ENCODE data around the gene FAM171A2. TPM values are rescaled to one million over a fixed set of nuclear protein-coding genes. Genes with fewer than 3 reads are reported as not detected.

FAM171A2 gene
- total RNA-seq, 4 donors from 2014 or later, result 1.0 to 8.1 (median 5.2) TPM

DNA sequence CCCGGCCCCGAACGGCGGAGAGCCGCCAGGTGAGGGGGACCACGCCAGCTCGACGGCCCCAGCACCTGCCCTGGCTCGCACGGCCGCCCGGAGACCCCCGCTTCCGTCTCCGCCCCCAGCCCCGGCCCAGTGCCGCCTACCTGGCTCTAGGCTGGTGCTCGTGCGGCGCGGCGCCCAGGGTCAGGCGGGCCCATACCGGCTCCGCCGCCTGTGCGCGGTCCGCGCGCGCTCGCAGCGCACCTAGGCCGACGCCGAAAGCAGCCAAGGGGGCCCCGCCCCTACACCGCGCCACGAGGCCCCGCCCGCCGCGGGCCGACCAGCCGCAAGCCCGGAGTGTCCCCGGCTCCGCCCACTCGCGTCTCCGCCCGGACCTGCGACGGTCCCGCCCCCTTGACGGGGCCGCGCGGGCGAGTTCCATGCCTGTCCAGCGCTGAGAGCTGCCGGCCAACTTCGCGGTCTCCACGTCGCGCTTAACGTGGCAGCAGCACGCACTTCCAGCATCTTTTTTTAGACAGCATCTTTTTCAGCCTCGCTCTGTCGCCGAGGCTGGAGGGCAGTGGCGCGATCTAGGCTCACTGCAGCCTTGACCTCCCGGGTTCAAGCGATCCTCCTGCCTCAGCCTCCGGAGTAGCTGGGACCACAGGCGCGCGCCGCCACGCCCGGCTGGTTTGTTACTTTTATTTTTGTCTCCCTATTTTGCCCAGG, 38.9 kb downstream of the FAM171A2 start, which contains the start of gene SLC25A39:
Gene SLC25A39, minus strand, starts transcription at position 253 of the 705 bp plus-strand sequence. CDS start 1,261 bp downstream, outside the sequence.
- peak; percentile 87 to 91 for DNase-seq (ENCODE audit: low spot score in 2 of 2)
- Histone ChIP-seq H3K27ac (peak within 1 kb of the TSS; percentile 79 to 97 (median 92)), H3K4me1 (peaks cover 0 to 41% (median 18%) of the 10 kb centered on the region in 4 donors), H3K27me3 (no peaks in the 10 kb centered on the region), H3K36me3 (peaks cover 0 to 30% (median 7%) of the 10 kb centered on the region in 3 donors), H3K9me3 (no peaks in the 10 kb centered on the region), H3K4me3 (peak within 1 kb of the TSS; percentile 84 to 99 (median 95))
- 0% methylated on average over 28 to 44 of the region's 85 CpGs for WGBS, 2 donors
- TF ChIP-seq EP300 (IDR thresholded peaks at IDR 0.05) (peak in 1 of 2 donors; percentile 90), POLR2A (IDR thresholded peaks at IDR 0.05) (peak; percentile 24 to 85)
- TF ChIP-seq, protein P1, sequence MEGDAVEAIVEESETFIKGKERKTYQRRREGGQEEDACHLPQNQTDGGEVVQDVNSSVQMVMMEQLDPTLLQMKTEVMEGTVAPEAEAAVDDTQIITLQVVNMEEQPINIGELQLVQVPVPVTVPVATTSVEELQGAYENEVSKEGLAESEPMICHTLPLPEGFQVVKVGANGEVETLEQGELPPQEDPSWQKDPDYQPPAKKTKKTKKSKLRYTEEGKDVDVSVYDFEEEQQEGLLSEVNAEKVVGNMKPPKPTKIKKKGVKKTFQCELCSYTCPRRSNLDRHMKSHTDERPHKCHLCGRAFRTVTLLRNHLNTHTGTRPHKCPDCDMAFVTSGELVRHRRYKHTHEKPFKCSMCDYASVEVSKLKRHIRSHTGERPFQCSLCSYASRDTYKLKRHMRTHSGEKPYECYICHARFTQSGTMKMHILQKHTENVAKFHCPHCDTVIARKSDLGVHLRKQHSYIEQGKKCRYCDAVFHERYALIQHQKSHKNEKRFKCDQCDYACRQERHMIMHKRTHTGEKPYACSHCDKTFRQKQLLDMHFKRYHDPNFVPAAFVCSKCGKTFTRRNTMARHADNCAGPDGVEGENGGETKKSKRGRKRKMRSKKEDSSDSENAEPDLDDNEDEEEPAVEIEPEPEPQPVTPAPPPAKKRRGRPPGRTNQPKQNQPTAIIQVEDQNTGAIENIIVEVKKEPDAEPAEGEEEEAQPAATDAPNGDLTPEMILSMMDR (IDR thresholded peaks at IDR 0.05), result peak in 2 of 5 experiments; percentile 30 to 61

DNA sequence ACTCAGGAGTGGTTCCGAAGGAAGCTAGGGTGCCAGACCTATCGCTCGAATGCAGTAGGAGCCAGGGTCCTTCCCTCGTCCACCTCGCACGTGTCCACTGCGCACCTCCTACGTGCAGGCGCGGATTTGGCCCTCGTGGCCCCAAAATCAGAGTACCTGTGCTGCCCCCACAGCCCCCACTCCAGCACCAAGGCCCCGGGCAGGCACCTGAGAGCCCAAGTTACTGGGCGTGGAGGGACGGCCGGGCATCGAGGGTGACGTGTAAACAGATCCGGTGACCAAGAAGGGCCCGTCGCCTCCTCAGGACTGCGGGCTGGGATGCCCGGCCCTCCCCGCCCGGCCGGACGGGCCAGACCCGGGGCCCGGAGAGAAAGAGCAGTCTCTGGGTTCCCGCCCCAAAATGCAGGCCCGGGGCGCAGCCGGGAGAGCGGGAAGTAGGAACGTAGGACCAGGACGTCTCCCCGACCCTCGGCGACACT, 39.5 kb downstream of the FAM171A2 start:
- peaks cover 0 to 36% (median 7%) of the 10 kb centered on the region in 3 donors for H3K36me3 ChIP-seq
- peaks cover 0 to 41% (median 18%) of the 10 kb centered on the region in 4 donors for H3K4me1 ChIP-seq
- no peak for TF ChIP-seq EP300 (IDR thresholded peaks at IDR 0.05)
- no peak for TF ChIP-seq POLR2A (IDR thresholded peaks at IDR 0.05)
- TF ChIP-seq, protein P1 (IDR thresholded peaks at IDR 0.05), result no peak
- H3K27me3 ChIP-seq, result no peaks in the 10 kb centered on the region
- no peaks in the 10 kb centered on the region for H3K9me3 ChIP-seq
- H3K4me3 ChIP-seq, result peak overlapping the region; percentile 84 to 99 (median 95)
- H3K27ac ChIP-seq, result peak overlapping the region in 3 of 4 donors; percentile 79 to 93 (median 91)
- WGBS, 2 donors, result 1 to 3% methylated on average over 19 to 38 of the region's 38 CpGs
- DNase-seq (ENCODE audit: low spot score in 2 of 2), result no peak

DNA sequence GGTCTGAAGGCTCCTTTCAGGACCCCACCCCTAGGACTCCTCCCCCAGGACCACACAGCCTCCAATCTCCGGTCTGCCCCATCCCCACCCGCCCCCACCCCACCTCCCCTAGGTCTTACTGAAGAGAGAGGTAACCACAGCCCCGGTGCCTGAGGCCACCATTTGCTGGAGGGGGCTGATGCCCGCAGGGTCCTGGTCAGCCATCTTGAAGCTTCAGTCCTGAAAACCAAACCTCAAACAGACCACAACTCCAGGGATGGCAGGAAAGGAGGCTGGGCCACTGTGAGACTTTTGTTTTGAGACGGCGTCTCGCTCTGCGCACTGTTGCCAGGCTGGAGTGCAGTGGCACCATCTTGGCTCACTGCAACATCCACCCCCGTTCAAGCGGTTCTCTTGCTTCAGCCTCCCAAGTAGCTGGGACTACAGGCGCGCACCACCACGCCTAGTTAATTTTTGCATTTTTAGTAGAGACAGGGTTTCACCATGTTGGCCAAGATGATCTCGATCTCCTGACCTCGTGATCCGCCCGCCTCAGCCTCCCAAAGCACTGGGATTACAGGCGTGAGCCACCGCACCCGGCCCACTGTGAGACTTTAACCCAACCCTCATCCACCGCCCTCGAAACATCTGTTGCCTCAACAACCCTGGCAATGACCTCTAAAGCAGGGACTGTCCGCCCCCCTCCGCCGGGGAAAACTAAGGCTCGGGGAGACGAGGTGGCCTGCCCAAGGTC, 40.1 kb downstream of the FAM171A2 start:
- Histone ChIP-seq H3K4me3 (peak overlapping the region; percentile 84 to 99 (median 95)), H3K4me1 (peaks cover 0 to 41% (median 18%) of the 10 kb centered on the region in 4 donors), H3K27ac (peak overlapping the region in 1 of 4 donors; percentile 91), H3K27me3 (no peaks in the 10 kb centered on the region), H3K9me3 (no peaks in the 10 kb centered on the region), H3K36me3 (peaks cover 0 to 41% (median 7%) of the 10 kb centered on the region in 3 donors)
- 55 to 65% methylated on average over 25 to 26 of the region's 27 CpGs for WGBS, 2 donors
- TF ChIP-seq POLR2A (IDR thresholded peaks at IDR 0.05), result no peak
- no peak for TF ChIP-seq EP300 (IDR thresholded peaks at IDR 0.05)
- TF ChIP-seq, protein P1 (IDR thresholded peaks at IDR 0.05), result no peak
- DNase-seq (ENCODE audit: low spot score in 2 of 2), result no peak

DNA sequence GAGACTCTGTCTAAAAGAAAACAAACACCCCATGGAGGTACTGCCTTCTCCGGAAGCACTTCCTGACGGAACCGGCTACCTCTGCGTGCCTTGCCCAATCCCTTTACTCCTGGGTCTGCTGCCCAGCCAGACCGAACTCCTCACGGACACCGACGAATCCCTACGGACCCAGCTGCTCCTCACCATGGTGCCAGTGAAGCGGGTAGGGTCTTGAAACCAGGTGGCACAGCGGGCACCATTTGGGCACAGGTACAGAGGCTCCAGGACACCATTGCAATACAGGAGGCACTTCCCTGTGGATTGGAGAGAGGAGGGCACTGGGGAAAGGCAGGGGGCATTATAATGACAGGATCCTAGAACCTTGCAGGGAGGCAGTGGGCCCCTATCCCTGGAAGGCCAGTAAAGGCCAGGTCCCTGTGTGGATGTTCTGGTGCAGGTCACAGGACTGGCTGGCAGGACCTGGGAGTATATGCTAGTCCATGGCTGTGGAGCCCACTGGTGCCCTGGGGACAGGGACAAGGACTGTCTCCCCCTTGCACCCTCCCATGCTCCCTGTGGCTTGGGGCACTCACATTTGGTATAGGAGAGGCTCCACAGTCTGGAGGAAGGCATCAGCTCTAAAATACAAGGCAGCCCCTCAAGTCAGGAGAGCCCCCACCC, 41.3 kb downstream of the FAM171A2 start:
- H3K4me3 ChIP-seq, result no peak overlapping the region
- peaks cover 0 to 41% (median 7%) of the 10 kb centered on the region in 3 donors for H3K36me3 ChIP-seq
- peaks cover 0 to 7% of the 10 kb centered on the region in 2 donors for H3K27me3 ChIP-seq
- H3K27ac ChIP-seq, result no peak overlapping the region
- DNase-seq (ENCODE audit: low spot score in 2 of 2), result no peak
- no peaks in the 10 kb centered on the region for H3K9me3 ChIP-seq
- WGBS, 2 donors, result 94 to 100% methylated on average over 2 to 11 of the region's 11 CpGs
- TF ChIP-seq POLR2A (IDR thresholded peaks at IDR 0.05), result no peak
- TF ChIP-seq, protein P1 (IDR thresholded peaks at IDR 0.05), result no peak
- no peak for TF ChIP-seq EP300 (IDR thresholded peaks at IDR 0.05)
- H3K4me1 ChIP-seq, result peaks cover 0 to 40% (median 18%) of the 10 kb centered on the region in 4 donors

Measured in tibial nerve (tissue), 4 donors.